SKM-1 (cell line): ENCODE data around the gene ATXN2.
"Not testable (repeated sequence)": the region's sequence is repeated elsewhere in the genome, so short reads cannot be mapped to it uniquely, and the experiment has no call there.

ENCODE experiments used
- DNase-seq: peaks from one replicate; lab custom pipeline; 2025; ENCODE audit not compliant: unreplicated experiment; lab: John Stamatoyannopoulos, UW

The ATXN2 gene

GRCh38 chr12:111599453-111600204, 514 bp upstream of the ATXN2 start:
- DNase-seq, result no peak

- DNase-seq, result no peak
These were observed 1.1 kb downstream of the ATXN2 start for GRCh38 chr12:111597831-111598636.

GRCh38 chr12:111596985-111597830, 1.9 kb downstream of the ATXN2 start:
- DNase-seq, result no peak

- DNase-seq, result not testable (repeated sequence)
These were observed 3.7 kb downstream of the ATXN2 start for GRCh38 chr12:111595341-111595835.

- not testable (repeated sequence) for DNase-seq
These were observed 7.6 kb downstream of the ATXN2 start for GRCh38 chr12:111591399-111592010.

- no peak for DNase-seq
These were observed 8.6 kb downstream of the ATXN2 start for GRCh38 chr12:111590552-111590951.

- DNase-seq, result no peak
These were observed 9.5 kb downstream of the ATXN2 start for GRCh38 chr12:111589601-111590000.

- no peak for DNase-seq
These were observed 11.1 kb downstream of the ATXN2 start for GRCh38 chr12:111588010-111588409.

- no peak for DNase-seq
These were observed 12.1 kb downstream of the ATXN2 start for GRCh38 chr12:111586986-111587385.

GRCh38 chr12:111585690-111586089, 13.4 kb downstream of the ATXN2 start:
- DNase-seq, result no peak

- DNase-seq, result no peak
These were observed 14.2 kb downstream of the ATXN2 start for GRCh38 chr12:111584959-111585358.

GRCh38 chr12:111583506-111583905, 15.6 kb downstream of the ATXN2 start:
- not testable (repeated sequence) for DNase-seq

GRCh38 chr12:111582133-111582747, 16.9 kb downstream of the ATXN2 start:
- DNase-seq, result no peak

- no peak for DNase-seq
These were observed 17.5 kb downstream of the ATXN2 start for GRCh38 chr12:111581434-111582132.

GRCh38 chr12:111580737-111581136, 18.4 kb downstream of the ATXN2 start:
- no peak for DNase-seq

GRCh38 chr12:111580119-111580425, 19.0 kb downstream of the ATXN2 start:
- no peak for DNase-seq

- DNase-seq, result no peak
These were observed 20.2 kb downstream of the ATXN2 start for GRCh38 chr12:111578971-111579340.

- DNase-seq, result no peak
These were observed 20.7 kb downstream of the ATXN2 start for GRCh38 chr12:111578276-111578970.

- DNase-seq, result no peak
These were observed 24.2 kb downstream of the ATXN2 start for GRCh38 chr12:111574797-111575443.
